NCI-H1930 (cell line): ENCODE results near the gene SLC47A1.
"Not testable (repeated sequence)": the region's sequence is repeated elsewhere in the genome, so short reads cannot be mapped to it uniquely, and the experiment has no call there.

ENCODE experiments used
- DNase-seq, 2 experiments: peaks; one replicate each; lab custom pipeline; 2025; lab: John Stamatoyannopoulos, UW

SLC47A1 gene, protein sequence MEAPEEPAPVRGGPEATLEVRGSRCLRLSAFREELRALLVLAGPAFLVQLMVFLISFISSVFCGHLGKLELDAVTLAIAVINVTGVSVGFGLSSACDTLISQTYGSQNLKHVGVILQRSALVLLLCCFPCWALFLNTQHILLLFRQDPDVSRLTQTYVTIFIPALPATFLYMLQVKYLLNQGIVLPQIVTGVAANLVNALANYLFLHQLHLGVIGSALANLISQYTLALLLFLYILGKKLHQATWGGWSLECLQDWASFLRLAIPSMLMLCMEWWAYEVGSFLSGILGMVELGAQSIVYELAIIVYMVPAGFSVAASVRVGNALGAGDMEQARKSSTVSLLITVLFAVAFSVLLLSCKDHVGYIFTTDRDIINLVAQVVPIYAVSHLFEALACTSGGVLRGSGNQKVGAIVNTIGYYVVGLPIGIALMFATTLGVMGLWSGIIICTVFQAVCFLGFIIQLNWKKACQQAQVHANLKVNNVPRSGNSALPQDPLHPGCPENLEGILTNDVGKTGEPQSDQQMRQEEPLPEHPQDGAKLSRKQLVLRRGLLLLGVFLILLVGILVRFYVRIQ

DNA sequence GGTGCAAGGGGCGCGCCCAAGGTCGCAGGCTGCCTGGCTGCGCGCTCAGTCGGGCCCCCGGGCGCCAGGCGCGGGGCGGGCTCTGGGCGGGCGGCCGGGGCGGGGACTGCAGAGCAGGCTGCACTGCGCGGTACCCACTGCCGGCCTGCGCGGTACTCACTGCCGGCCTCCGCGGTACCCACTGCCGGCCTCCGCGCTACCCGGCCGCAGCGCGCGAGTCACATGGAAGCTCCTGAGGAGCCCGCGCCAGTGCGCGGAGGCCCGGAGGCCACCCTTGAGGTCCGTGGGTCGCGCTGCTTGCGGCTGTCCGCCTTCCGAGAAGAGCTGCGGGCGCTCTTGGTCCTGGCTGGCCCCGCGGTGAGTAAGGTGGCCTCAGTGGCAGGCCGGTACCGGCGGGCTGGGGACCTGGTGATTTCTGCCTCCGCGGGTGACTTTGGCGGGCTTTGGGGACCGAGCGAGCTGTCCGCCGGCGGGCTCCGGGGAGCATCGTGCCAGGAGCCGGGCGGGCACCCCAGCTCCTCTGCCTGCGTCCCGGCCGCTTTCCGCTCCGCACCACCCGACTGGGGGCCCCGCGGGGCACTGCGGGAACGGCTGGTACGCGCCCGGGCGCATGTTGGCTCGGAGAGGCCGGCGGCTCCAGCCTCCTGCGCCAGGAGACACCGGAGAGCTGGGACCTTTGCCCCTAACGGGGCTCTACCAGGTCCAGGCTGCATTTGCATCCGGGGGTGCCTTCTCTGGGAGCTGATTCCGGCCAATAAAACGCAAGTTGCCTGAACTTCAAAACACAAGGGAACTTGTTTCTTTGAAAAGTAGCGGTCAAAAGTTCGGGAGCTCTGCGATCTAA, at the start of gene SLC47A1:
Gene SLC47A1 (plus strand): TSS at position 137 of the 844 bp plus-strand sequence. CDS start 86 bp downstream, at position 223.
- no peak for DNase-seq

DNA sequence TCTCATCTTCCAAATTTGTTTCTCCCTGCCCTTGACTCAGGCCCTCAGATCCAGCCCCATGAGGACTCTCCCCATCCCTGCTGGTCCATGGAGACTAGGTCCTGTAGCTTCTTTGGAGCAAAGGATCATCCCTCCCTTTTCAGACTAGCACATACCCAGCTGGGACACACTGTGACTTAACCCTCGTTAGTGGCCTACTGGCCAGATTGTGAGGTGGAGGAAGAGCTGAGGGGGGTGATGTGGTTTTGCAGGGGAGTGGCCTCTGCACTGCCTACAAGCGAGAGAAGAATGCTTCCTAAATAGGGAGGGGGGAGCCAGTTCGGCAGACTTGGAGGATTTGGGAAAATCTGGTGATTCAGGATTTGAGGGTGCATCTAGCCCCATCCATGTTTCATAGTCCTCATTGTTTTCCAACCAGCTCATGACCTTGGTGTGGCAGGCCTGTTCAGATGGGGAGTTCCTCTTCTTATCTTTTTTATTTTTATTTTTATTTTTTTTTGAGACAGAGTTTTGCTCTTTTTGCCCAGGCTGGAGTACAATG, 47.8 kb upstream of the SLC47A1 start:
- no peak for DNase-seq

DNA sequence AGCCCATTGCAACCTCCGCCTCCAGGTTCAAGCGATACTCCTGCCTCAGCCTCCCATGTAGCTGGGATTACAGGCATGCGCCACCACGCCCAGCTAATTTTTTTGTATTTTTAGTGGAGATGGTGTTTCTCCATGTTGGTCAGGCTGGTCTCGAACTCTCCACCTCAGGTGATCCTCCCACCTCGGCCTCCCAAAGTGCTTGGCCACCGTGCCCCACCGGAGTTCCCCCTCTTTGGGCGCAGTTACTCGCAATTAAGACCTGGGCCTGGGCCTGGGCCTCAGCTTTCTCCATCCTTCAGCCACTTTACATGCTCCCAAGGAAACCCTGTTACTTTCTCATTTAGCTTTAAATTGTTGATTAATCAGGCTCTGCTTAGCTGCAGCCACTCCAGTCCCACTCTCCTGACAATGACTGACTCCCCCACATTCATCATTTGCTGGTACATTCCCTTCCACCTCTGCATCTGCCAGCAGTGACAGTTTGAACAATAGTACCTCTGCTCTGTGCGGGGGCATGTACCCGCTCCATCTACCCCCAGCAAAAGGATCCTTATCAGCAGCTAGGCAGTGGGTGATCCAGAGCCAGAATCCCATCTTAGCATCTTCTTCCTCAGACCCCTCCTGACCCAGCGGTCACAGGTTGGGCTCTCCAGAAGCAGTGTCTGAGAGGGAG, 47.2 kb upstream of the SLC47A1 start:
- DNase-seq, result no peak

DNA sequence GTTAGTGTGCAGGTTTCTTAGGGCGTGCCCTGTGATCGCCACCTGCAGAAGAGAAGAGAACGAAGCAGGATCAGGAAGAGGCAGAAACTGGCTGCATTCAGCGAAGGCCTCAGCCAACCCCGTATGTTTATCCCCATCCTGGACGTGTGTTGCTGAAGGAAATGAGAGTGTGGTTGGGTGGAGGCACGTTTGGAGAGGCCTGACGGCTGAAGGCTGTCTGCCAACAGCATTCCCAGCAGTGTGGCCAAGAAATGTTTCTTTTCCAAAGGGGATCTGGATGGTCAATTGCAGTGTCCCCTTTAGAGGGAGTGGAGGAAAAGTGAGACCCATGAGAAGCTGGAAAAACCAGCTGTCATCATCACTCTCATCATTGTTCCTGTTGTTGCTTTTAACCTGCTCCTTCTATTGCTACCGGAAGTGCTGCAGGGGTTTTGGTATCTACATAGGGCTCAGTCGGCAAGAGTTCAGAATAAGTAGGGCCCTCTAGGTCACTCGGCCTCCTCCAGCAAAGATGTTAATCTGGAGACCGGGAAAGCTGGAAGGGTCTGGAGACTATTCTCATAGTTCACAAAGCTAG, 46.5 kb upstream of the SLC47A1 start:
- no peak for DNase-seq

DNA sequence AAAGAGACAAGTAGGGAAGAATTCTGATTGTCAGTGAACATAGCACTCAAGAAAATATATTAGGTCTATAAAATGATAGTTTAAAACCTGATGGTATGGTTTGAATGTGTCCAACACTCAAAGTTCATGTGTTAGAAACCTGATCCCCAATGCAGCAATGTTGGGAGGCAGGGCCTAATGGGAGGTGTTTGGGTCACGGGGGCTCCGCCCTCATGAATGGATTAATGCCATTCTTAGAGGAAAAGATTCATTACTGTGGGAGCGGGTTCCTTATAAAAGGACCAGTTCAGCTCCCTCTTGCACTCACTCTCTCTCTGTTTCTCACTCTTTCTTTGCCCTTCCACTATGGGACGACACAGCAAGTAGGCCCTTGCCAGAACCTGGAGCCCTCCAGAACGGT, 41.5 kb upstream of the SLC47A1 start:
- no peak for DNase-seq

DNA sequence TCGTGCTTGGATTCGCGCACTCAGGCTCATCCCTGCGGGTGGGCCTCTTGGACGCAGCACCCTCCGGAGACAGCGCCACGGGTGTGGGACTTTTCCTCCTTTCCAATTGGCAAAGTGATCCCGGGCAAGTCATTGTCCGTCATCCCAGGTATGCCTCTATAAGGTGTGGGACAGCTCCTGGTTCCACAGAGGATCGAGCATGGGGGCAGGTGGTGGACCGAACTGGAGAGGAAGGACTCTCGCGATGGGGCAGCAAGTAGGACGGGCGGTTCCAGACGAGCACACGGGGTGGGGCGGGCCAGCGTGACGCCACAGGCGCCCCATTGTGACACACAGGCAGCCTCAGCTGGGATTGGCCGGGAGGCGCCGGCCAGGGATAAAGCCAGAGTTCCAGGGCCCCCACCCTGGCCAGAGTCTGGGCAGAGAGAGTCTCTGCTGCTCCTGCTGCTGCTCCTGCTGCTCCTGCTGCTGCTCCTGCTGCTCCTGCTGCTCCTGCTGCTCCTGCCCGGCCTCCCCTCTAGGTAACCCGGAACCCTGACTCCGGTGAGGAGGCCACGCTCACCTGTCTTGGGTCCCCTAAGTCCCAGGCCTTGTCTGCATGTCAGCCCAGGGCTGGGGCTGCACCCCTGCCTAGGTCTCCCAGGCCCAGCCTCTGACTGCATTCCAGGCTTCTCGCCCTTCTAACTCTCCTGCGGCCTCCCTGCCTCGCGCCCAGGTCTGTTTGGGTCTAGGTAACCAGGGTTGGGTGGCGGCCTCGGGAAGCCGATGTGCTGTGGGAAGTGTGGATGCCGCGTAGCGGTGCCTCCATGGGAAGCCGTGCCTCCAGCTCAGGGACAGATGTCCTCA, 38.5 kb upstream of the SLC47A1 start:
- DNase-seq, result no peak

DNA sequence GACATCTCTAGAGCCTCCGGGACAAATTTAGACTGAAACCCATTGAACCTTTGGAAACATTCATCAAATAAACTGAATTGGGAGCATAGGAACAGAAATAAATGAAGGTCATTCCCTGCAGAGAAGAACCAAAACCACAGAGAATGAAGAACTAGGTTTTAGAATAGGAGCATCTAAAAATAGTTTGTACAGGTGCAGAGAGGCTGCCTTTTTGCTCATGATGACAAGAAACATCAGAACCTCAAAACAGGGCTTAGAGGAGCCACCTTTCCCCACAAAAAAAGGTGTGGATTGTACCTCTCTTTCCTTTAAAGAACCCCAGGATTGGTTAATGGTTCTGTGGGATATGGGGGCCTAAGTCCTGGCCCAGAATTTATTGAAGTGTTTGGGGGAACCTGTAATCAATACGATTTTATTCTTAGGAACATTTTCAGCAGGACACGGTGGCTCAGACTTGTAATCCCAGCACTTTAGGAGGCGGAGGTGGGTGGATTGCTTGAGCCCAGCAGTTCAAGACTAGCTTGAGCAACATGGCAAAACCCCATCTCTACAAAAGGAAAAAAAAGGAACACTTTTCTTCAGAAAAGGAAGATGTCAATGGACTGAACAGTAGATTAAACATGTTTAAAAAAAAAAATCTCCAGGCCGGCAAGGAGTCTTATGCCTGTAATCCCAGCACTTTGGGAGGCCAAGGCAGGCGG, 37.7 kb upstream of the SLC47A1 start:
- no peak for DNase-seq

DNA sequence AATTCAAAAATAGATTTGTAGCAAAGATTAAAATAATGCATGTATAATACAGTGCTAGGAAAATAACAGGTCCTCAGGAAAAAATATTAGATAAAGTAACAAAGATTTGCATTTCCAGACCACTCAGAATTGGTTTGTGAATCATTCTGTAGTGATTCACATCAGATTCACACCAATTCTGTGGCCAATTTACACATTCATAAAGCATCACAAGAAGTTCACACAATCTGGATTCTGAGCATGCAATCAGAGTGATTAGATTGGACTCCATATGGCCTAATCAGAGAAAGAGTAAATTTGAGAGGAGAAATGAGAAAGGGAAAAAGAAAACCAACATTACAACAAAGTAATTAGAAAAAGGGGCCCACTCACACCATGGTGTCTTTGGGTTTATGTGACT, 36.0 kb upstream of the SLC47A1 start:
- DNase-seq, result no peak

DNA sequence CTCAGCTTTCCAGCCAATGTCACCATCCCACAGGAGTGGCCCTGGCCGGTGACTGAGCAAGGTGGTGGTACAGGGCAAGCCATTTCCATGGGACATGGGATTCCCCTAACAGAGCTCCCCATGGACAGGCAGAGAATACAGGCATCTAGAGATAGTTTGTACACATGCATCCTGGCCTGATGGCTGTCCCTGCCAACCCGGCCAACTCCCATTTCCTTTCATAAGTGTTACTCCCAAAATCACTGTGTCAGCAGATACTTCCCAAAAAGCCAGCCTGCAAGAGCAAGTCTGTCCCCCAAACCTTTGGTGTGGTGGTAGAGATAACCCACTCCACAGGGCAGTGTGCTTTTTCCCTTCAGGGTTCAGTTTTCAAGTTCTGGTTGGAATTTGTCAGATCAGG, 32.4 kb upstream of the SLC47A1 start:
- no peak for DNase-seq

DNA sequence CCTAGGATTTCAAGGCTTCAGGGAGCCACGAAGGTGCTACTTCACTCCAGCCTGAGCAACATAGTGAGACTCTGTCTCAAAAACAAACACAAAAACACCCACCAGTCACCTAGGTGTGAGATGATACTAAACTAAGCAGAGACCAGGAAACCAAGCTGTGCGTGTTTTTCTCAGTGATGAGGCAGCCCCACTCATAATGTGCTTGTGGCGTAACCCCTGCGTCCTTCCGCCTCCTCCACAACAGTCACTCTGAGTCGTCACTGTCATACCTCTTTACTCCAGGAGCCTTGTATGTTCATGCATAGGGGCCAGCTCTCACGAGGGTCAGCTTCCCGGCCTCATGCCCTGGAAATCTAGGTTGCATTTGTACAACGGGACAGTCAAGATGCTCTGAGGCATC, 31.1 kb upstream of the SLC47A1 start:
- DNase-seq, result no peak

DNA sequence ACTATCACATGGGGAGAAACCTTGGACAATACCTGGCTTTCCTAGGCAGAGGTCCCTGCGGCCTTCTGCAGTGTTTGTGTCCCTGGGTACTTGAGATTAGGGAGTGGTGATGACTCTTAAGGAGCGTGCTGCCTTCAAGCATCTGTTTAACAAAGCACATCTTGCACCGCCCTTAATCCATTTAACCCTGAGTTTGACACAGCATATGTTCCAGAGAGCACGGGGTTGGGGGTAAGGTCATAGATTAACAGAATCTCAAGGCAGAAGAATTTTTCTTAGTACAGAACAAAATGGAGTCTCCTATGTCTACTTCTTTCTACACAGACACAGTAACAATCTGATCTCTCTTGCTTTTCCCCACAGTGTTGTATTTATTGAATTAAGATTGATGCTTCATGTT, 28.1 kb upstream of the SLC47A1 start:
- not testable (repeated sequence) for DNase-seq

DNA sequence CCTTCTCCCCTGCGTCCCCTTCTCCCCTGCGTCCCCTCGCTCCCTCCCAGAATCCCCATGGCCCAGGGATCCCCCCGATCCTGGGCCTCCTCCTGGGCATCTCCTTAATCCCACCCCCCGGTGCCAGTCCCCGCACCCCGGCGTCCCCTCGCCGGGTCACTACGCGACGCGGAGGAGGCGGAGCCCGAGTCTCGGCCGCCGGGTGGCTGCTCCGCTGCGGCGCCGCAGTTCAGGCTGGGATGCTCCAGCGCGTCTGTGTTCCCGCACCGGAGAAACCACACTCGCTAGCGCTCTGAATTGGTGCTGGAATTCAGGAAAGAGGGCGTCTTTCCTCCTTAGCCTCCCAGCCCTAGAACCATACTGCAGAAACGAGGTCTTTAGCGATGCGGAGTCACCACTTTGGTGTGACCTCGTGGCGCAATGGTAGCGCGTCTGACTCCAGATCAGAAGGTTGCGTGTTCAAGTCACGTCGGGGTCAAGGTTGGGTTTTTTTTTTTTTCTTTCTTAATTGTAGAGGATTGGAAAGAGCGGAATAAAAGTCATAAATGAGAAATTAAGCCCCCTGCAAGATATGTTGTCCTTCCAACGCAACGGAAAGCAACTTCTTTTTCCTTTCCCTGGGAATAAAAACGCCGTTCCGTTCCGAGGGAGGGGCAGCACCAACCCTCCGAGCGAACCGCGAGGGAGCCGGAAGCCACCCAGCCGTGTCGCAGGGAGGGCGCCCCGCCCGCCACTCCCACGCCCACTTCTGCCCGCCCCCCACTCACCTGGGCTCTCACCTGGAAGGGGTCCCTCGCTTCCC, 25.7 kb upstream of the SLC47A1 start:
- peak; percentile 84 for DNase-seq

DNA sequence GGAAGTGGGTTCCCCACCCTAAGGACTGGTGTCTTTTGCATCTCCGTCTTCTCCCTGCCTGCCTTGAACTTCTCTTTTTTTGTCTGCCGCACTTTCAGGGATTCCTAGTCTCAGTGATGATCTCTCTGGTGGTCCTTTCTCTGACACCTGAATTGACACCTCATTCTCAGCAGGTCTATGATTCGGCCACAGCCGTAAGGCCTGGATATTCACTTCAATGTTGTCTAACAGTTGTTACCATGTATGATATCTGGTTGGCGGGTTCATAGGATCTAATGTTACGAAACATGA, 25.1 kb upstream of the SLC47A1 start:
- no peak for DNase-seq

DNA sequence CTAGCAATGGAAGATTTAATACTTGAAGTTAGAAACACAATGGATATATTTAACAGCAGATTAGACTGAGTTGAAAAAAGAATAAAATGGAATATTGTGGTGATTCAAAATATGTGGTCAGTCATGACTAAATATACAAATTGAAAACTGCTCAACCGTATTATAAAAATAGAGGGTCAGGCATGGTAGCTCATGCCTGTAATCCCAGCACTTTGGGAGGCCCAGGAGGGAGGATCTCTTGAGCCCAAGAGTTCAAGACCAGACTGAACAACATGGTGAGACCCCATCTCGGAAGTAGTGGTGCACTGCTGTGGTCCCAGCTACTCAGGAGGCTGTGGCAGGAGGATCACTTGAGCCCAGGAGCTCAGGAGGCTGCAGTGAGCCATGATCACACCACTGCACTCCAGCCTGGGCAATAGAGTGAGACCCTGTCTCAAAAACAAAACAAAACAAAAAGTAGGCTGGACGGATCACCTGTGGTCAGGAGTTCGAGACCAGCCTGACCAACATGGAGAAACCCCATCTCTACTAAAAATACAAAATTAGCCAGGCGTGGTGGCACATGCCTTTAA, 24.3 kb upstream of the SLC47A1 start:
- not testable (repeated sequence) for DNase-seq

DNA sequence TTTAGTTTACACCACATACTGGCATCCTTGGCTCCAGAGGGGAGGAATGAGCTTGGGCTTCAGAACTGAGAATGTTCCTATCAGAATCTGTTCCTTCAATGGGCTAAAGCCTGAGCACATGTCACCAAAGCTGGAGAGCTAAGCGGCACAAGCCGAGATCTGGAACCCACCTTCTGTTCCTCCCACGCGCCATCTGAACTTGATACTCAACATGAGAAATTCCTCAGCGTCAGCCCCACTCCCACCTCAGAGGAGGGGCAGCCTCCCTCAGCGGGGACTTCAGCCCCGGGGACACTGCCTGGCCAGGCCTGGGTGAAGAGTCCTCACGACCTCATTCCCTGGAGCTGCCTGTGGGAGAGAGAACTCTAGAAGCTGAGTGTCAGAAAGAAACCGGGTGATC, 22.8 kb upstream of the SLC47A1 start:
- no peak for DNase-seq

DNA sequence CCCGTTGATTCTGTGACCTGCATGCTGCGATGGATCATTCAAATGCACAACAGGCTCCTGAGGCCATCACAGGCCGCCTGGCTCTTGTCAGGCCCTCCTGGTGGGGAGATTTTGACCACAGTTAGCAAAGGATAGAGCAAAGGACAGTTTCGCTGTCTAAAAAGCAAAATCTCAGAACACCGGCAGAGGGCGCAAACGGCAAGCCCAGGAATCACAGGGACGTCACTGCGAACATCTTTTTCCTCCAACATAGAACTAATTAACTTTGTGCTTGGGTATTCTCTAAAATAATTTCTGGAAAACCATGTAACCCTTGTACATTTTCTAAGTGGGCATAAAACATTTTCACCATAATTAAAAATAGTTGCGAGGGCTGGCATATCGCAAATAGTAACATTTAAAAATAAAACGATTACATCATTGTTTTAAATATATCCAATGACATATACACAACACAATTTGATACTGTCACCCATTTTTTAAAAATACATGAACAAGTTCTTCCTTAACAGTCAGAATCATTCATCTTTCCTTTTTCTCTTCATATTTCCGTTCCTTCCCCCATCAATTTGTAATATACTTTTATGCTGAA, 19.7 kb upstream of the SLC47A1 start:
- DNase-seq, result peak; percentile 2 to 44

DNA sequence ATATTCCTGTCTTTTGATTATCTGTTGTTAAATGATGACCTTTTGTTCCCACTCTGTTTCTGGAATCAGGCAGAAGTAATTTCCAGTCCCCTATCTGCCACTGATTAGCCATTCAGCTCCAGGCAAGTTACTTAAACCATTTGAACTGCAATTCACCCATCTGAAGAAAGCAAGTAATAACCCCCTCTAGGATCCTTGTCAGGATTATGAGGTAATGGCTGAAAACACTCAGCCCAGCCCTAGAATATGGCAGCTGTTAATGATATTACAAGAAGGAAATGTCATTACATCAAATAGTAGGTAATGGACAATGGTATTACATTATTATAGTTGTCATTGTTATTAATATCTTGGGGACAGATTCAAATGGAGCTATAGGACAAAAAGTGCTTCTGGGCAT, 16.0 kb upstream of the SLC47A1 start:
- no peak for DNase-seq

DNA sequence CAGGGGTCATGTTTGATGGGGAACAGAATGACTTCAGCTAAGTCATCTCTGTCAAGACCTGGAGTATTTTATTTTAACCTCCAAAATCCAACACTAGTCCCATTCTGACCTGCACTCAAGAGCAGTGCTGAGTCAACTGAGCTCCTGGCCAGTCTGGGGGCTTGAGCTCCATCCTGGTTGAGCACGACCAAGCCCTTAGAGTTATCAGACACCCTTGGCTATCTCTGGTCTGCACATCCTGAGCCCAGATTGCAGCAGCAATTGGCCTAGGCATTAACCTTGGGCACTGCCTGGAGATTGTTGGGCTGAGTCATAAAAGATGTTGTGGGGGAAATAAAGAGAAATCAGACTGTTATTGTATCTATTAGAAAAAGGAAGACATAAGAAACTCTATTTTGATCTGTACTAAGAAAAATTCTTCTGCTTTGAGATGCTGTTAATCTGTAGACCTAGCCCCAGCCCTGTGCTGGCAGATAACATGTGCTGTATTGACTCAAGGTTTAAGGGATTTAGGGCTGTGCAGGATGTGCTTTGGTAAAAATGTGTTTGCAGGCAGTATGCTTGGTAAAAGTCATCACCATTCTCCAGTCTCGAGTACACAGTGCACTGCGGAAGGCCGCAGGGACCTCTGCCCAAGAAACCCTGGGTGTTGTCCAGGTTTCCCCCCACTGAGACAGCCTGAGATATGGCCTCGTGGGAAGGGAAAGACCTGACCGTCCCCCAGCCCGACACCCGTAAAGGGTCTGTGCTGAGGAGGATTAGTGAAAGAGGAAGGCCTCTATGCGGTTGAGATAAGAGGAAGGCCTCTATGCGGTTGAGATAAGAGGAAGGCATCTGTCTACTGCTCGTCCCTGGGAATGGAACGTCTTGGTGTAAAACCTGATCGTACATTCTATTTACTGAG, 14.0 kb upstream of the SLC47A1 start:
- not testable (repeated sequence) for DNase-seq
